Astrocyte (in vitro differentiated cells and primary cell): ENCODE results near the gene TBC1D14. TPM values are rescaled to one million over a fixed set of nuclear protein-coding genes. Genes with fewer than 3 reads are reported as not detected.

Experiments
- DNase-seq: peaks from one replicate; pipeline ENCODE4 v3.0.0-alpha.2; 2010; ENCODE audit warnings: low read depth
- FAIRE-seq: peaks from 2 replicates; lab custom pipeline; 2011; peaks lifted over from hg19 to GRCh38; lab: Jason Lieb, UNC
- H2AFZ ChIP-seq: 2 replicates; pipeline ENCODE4 v1.6.0; 2012; ENCODE audit warnings: low read depth, low read length, inconsistent platforms
- H3K27ac ChIP-seq: 2 replicates; pipeline ENCODE4 v1.5.1; 2011; ENCODE audit warnings: low read depth, low read length, inconsistent platforms
- H3K27me3 ChIP-seq: 2 replicates; pipeline ENCODE4 v1.6.0; 2011; ENCODE audit warnings: low read length, inconsistent platforms; ENCODE audit not compliant: insufficient read depth
- H3K36me3 ChIP-seq: 2 replicates; pipeline ENCODE4 v1.5.1; 2011; ENCODE audit warnings: low read length, inconsistent platforms; ENCODE audit not compliant: insufficient read depth
- H3K4me1 ChIP-seq: 2 replicates; pipeline ENCODE4 v1.5.1; 2011; ENCODE audit warnings: low read length, inconsistent platforms; ENCODE audit not compliant: insufficient read depth
- H3K4me2 ChIP-seq: 2 replicates; pipeline ENCODE4 v1.6.0; 2012; ENCODE audit warnings: low read length, inconsistent platforms
- H3K4me3 ChIP-seq: 2 replicates; pipeline ENCODE4 v1.5.1; 2011; ENCODE audit warnings: low read depth, mild to moderate bottlenecking, low read length, inconsistent platforms; ENCODE audit not compliant: insufficient read depth
- H3K79me2 ChIP-seq: 2 replicates; pipeline ENCODE4 v1.6.0; 2012; ENCODE audit warnings: mild to moderate bottlenecking, low read length, inconsistent platforms; ENCODE audit not compliant: insufficient read depth
- H3K9ac ChIP-seq: 2 replicates; pipeline ENCODE4 v1.6.0; 2012; ENCODE audit warnings: mild to moderate bottlenecking, low read length, inconsistent platforms
- H3K9me3 ChIP-seq: 2 replicates; pipeline ENCODE4 v1.5.1; 2012; ENCODE audit warnings: low read depth, mild to moderate bottlenecking, low read length, inconsistent platforms; ENCODE audit not compliant: insufficient read depth
- H4K20me1 ChIP-seq: 2 replicates; pipeline ENCODE4 v1.6.0; 2012; ENCODE audit warnings: low read length, inconsistent platforms; ENCODE audit not compliant: insufficient read depth
- H3K27ac Mint-ChIP-seq: one replicate; pipeline ENCODE4 v1.8.0; 2021; ENCODE audit warnings: mild to moderate bottlenecking, mixed read lengths; ENCODE audit not compliant: unreplicated experiment
- H3K27me3 Mint-ChIP-seq: one replicate; pipeline ENCODE4 v1.8.0; 2021; ENCODE audit warnings: low read depth, mixed read lengths; ENCODE audit not compliant: unreplicated experiment
- H3K36me3 Mint-ChIP-seq: one replicate; pipeline ENCODE4 v1.8.0; 2021; ENCODE audit warnings: low read depth, mixed read lengths; ENCODE audit not compliant: unreplicated experiment
- H3K4me1 Mint-ChIP-seq: one replicate; pipeline ENCODE4 v1.8.0; 2021; ENCODE audit warnings: low read depth, mixed read lengths; ENCODE audit not compliant: unreplicated experiment
- H3K4me3 Mint-ChIP-seq: one replicate; pipeline ENCODE4 v1.8.0; 2021; ENCODE audit warnings: mild to moderate bottlenecking, moderate library complexity, mixed read lengths; ENCODE audit not compliant: unreplicated experiment
- H3K9me3 Mint-ChIP-seq: one replicate; pipeline ENCODE4 v1.8.0; 2021; ENCODE audit warnings: mild to moderate bottlenecking, mixed read lengths; ENCODE audit not compliant: unreplicated experiment
- CTCF ChIP-seq: IDR thresholded peaks from 2 replicates; pipeline ENCODE4 v1.5.1; 2011; ENCODE audit warnings: low read depth, mild to moderate bottlenecking, inconsistent platforms, low read length, moderate library complexity; ENCODE audit not compliant: insufficient read depth
- EZH2 ChIP-seq: IDR thresholded peaks from 2 replicates; pipeline ENCODE4 v1.6.1; 2012; ENCODE audit warnings: mild to moderate bottlenecking, low read length, inconsistent platforms; ENCODE audit not compliant: insufficient read depth
- total RNA-seq: library from RNA; stranded (reverse); gene quantifications from 2 replicates; pipeline ENCODE4 v1.2.1, GENCODE V29; 2021

The TBC1D14 gene
- total RNA-seq, 1 donor from 2014 or later, result 30.4 TPM

GRCh38 chr4:7009564-7009963, 99.9 kb downstream of the TBC1D14 start:
- Histone ChIP-seq H4K20me1 (peaks cover 21% of the 10 kb centered on the region), H3K27me3 (no peaks in the 10 kb centered on the region), H3K9ac (no peak overlapping the region), H3K79me2 (no peaks in the 10 kb centered on the region), H3K9me3 (no peaks in the 10 kb centered on the region), H3K4me1 (peaks cover 3% of the 10 kb centered on the region), H3K4me3 (no peak overlapping the region), H2AFZ (no peak overlapping the region), H3K27ac (no peak overlapping the region), H3K36me3 (peaks cover 25% of the 10 kb centered on the region), H3K4me2 (no peak overlapping the region)
- TF ChIP-seq EZH2 (no peak), CTCF (no peak)
- Mint-ChIP-seq H3K9me3 (no peaks in the 10 kb centered on the region), H3K4me1 (peaks cover 2% of the 10 kb centered on the region), H3K4me3 (no peak overlapping the region), H3K36me3 (peaks cover 18% of the 10 kb centered on the region), H3K27me3 (no peaks in the 10 kb centered on the region), H3K27ac (no peak overlapping the region)
- DNase-seq (no peak), FAIRE-seq (no peak)

- Mint-ChIP-seq H3K4me3 (no peak overlapping the region), H3K27me3 (no peaks in the 10 kb centered on the region), H3K9me3 (no peaks in the 10 kb centered on the region), H3K27ac (no peak overlapping the region), H3K36me3 (peaks cover 33% of the 10 kb centered on the region), H3K4me1 (no peaks in the 10 kb centered on the region)
- no peak overlapping the region for H3K4me2 ChIP-seq
- no peak overlapping the region for H2AFZ ChIP-seq
- TF ChIP-seq CTCF, result no peak
- no peak for TF ChIP-seq EZH2
- no peaks in the 10 kb centered on the region for H3K27me3 ChIP-seq
- FAIRE-seq, result no peak
- H3K4me3 ChIP-seq, result no peak overlapping the region
- DNase-seq, result no peak
- no peaks in the 10 kb centered on the region for H3K4me1 ChIP-seq
- H3K27ac ChIP-seq, result no peak overlapping the region
- H3K9ac ChIP-seq, result no peak overlapping the region
- H3K9me3 ChIP-seq, result no peaks in the 10 kb centered on the region
- peaks cover 23% of the 10 kb centered on the region for H3K36me3 ChIP-seq
- no peaks in the 10 kb centered on the region for H3K79me2 ChIP-seq
- H4K20me1 ChIP-seq, result peaks cover 13% of the 10 kb centered on the region
Observed at GRCh38 chr4:7013175-7013574, 103.5 kb downstream of the TBC1D14 start.

- H3K9ac ChIP-seq, result no peak overlapping the region
- Mint-ChIP-seq H3K36me3 (peaks cover 34% of the 10 kb centered on the region), H3K4me3 (no peak overlapping the region)
Observed at GRCh38 chr4:7014815-7015214, 105.2 kb downstream of the TBC1D14 start.

More at GRCh38 chr4:7014815-7015214, 105.2 kb downstream of the TBC1D14 start:
- no peaks in the 10 kb centered on the region for H3K27me3 ChIP-seq
- Mint-ChIP-seq H3K27me3 (no peaks in the 10 kb centered on the region), H3K27ac (no peak overlapping the region), H3K4me1 (no peaks in the 10 kb centered on the region), H3K9me3 (no peaks in the 10 kb centered on the region)
- DNase-seq (no peak), FAIRE-seq (no peak)
- no peaks in the 10 kb centered on the region for H3K4me1 ChIP-seq
- no peaks in the 10 kb centered on the region for H3K79me2 ChIP-seq
- peaks cover 18% of the 10 kb centered on the region for H3K36me3 ChIP-seq
- no peaks in the 10 kb centered on the region for H3K9me3 ChIP-seq
- H3K4me3 ChIP-seq, result no peak overlapping the region
- H3K27ac ChIP-seq, result no peak overlapping the region
- H2AFZ ChIP-seq, result no peak overlapping the region
- no peak overlapping the region for H3K4me2 ChIP-seq
- H4K20me1 ChIP-seq, result peaks cover 7% of the 10 kb centered on the region
- no peak for TF ChIP-seq CTCF
- no peak for TF ChIP-seq EZH2
